Naive B cell (primary cell): Measurements from ENCODE around the gene LRRC52. TPM values are rescaled to one million over a fixed set of nuclear protein-coding genes. Genes with fewer than 3 reads are reported as not detected.
"Not testable (repeated sequence)": the region's sequence is repeated elsewhere in the genome, so short reads cannot be mapped to it uniquely, and the experiment has no call there.

Experiments used
- ATAC-seq, 2 donors: fragments of 150-1000 bp; cut with Tn5 transposase; 2 replicates each; pipeline ENCODE4 v1.10.0; 2021; ENCODE audit warnings: low read depth in 2 of 2, mild to moderate bottlenecking in 2 of 2, moderate library complexity in 2 of 2
- DNase-seq: peaks from one replicate; pipeline ENCODE4 v3.0.0; 2022
- H3K27ac Mint-ChIP-seq, 6 donors: one replicate each; pipeline ENCODE4 v1.8.0; 2020 to 2022; ENCODE audit warnings: mild to moderate bottlenecking in 6 of 6, mixed read lengths in 6 of 6, moderate library complexity in 5 of 6, inconsistent platforms in 2 of 6
- H3K27me3 Mint-ChIP-seq, 3 donors: one replicate each; pipeline ENCODE4 v1.8.0; 2021 to 2022; ENCODE audit warnings: mixed read lengths in 3 of 3, mild to moderate bottlenecking in 1 of 3
- H3K36me3 Mint-ChIP-seq, 2 donors: one replicate each; pipeline ENCODE4 v1.8.0; 2020 to 2022; ENCODE audit warnings: mixed read lengths in 2 of 2, inconsistent platforms in 1 of 2, mild to moderate bottlenecking in 1 of 2
- H3K4me1 Mint-ChIP-seq, 3 donors: one replicate each; pipeline ENCODE4 v1.8.0; 2020 to 2022; ENCODE audit warnings: mixed read lengths in 3 of 3, inconsistent platforms in 1 of 3, mild to moderate bottlenecking in 1 of 3, moderate library complexity in 1 of 3
- H3K4me3 Mint-ChIP-seq, 8 donors: one replicate each; pipeline ENCODE4 v1.8.0; 2020 to 2022; ENCODE audit warnings: mild to moderate bottlenecking in 8 of 8, mixed read lengths in 8 of 8, moderate library complexity in 8 of 8, inconsistent platforms in 2 of 8
- H3K9me3 Mint-ChIP-seq, 7 donors: one replicate each; pipeline ENCODE4 v1.8.0; 2020 to 2022; ENCODE audit warnings: mixed read lengths in 7 of 7, mild to moderate bottlenecking in 5 of 7, inconsistent platforms in 2 of 7, moderate library complexity in 1 of 7
- polyA plus RNA-seq, 6 donors: library from polyadenylated mRNA; unstranded; fragments of 300-500 nt; fragmentation: Illumina TruSeq; gene quantifications; one replicate each; pipeline ENCODE4 v1.2.3, GENCODE V29; 2021; ENCODE audit warnings: low read depth in 6 of 6

The LRRC52 gene
- polyA plus RNA-seq, 6 donors from 2014 or later = not detected

DNA sequence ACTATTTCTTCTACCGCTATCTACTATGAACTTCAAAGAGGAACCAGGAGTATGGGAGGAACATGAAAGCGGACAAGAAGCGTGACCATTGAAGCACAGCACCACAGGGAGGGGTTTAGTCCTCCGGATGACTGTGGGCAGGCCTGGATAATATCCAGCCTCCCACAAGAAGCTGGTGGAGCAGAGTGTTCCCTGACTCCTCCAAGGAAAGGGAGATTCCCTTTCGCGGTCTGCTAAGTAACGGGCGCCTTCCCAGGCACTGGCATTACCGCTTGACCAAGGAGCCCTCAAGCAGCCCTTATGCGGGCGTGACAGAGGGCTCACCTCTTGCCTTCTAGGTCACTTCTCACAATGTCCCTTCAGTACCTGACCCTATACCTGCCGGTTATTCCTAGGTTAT lies 62.9 kb downstream of the LRRC52 start:
- not testable (repeated sequence) for H3K27ac Mint-ChIP-seq, H3K9me3 Mint-ChIP-seq, H3K4me1 Mint-ChIP-seq, ATAC-seq, H3K36me3 Mint-ChIP-seq, DNase-seq, H3K4me3 Mint-ChIP-seq
- peaks cover 15 to 29% (median 25%) of the 10 kb centered on the region in 3 donors for H3K27me3 Mint-ChIP-seq

DNA sequence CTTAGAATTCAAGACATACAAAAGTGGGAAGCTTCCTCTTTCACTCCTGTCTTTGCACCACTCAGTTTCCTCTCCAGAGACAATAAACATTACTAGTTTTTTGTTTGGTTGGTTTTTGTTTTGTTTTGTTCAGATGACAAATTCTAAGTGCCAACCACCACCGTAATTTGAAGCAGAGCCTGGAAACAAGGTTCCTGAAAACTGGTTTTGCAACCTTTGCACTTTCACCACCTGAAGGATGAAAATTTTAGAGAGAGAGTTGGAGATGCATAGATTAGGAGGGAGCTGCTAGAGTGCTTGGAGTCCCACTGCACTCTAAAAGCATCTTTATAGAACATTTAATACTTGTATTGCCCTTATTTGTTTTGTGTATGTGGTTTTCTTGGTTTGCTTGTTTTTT lies 67.1 kb downstream of the LRRC52 start:
- no peaks in the 10 kb centered on the region for H3K36me3 Mint-ChIP-seq
- peaks cover 20 to 38% (median 24%) of the 10 kb centered on the region in 3 donors for H3K27me3 Mint-ChIP-seq
- no peak overlapping the region for H3K27ac Mint-ChIP-seq
- DNase-seq (no peak), ATAC-seq (no peak)
- H3K9me3 Mint-ChIP-seq = peaks cover 0 to 26% (median 13%) of the 10 kb centered on the region in 7 donors
- H3K4me1 Mint-ChIP-seq = no peaks in the 10 kb centered on the region
- no peak overlapping the region for H3K4me3 Mint-ChIP-seq

DNA sequence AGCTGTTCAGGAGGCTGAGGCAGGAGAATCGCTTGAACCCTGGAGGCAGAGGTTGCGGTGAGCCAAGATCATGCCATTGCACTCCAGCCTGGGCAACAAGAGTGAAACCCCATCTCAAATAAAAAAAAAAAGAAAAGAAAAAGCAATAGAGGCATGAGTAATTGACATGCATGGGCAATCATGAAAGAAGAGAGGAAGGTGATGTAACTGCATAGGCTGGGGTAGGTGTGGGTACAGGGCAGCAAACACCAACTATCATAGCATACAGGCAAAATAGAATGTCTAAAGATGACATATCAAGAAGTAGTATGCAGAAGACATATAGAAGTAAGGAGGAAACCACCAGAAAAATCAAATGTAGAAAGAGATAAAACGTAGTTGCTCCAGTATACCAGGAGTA lies 68.3 kb downstream of the LRRC52 start:
- no peaks in the 10 kb centered on the region for H3K36me3 Mint-ChIP-seq
- H3K27ac Mint-ChIP-seq = peak overlapping the region in 1 of 6 donors; percentile 78

More for the DNA sequence above, 68.3 kb downstream of the LRRC52 start:
- Mint-ChIP-seq H3K27me3 (peaks cover 23 to 39% (median 32%) of the 10 kb centered on the region in 3 donors), H3K9me3 (peaks cover 0 to 26% (median 13%) of the 10 kb centered on the region in 7 donors), H3K4me3 (no peak overlapping the region), H3K4me1 (no peaks in the 10 kb centered on the region)
- ATAC-seq = peak in 1 of 2 donors; percentile 23
- DNase-seq = no peak

Other genes starting within 250 kb of the LRRC52 start
- gene LMX1A, start 187.3 kb upstream of the LRRC52 start, polyA plus RNA-seq = not detected
- not detected for gene RXRG, start 98.9 kb upstream of the LRRC52 start, polyA plus RNA-seq
- gene MGST3, start 87.2 kb downstream of the LRRC52 start, polyA plus RNA-seq = 100 to 1,000 TPM in 4 of 6 donors, 10 to 100 TPM in 2; 76.4 to 133 (median 116) TPM
- 100 to 1,000 TPM in 4 of 6 donors, 10 to 100 TPM in 2; 84.5 to 134 (median 112) TPM for gene ALDH9A1, start 154.6 kb downstream of the LRRC52 start, polyA plus RNA-seq
- 100 to 1,000 TPM in 1 of 6 donors, 10 to 100 TPM in 5; 69.5 to 102 (median 85.8) TPM for gene TMCO1, start 224.9 kb downstream of the LRRC52 start, polyA plus RNA-seq